Activated CD4-positive, alpha-beta T cell treated with anti-CD3 and anti-CD28 coated beads for 36 hours (primary cell): ENCODE measurements around the gene AAMDC. TPM values are rescaled to one million over a fixed set of nuclear protein-coding genes. Genes with fewer than 3 reads are reported as not detected.

Experiments
- ATAC-seq: fragments of 200-7000 bp; cut with Tn5 transposase; one replicate; pipeline ENCODE4 v1.10.0; 2021; ENCODE audit warnings: mild to moderate bottlenecking, moderate library complexity
- CTCF ChIA-PET: fragments of 350-600 bp; sonication (Branson Sonifier 250); formaldehyde crosslinking; loops from one replicate; lab custom pipeline; 2021; ENCODE audit warnings: antibody characterized with exemption; lab: Charles Lee
- POLR2A ChIA-PET: fragments of 350-600 bp; sonication (Branson Sonifier 250); formaldehyde crosslinking; loops from one replicate; lab custom pipeline; 2021; ENCODE audit warnings: antibody characterized with exemption, inconsistent platforms; lab: Charles Lee
- DNase-seq: peaks from one replicate; pipeline ENCODE4 v3.0.0-alpha.2; 2020
- H3K27ac Mint-ChIP-seq: one replicate; pipeline ENCODE4 v1.8.0; 2021; ENCODE audit warnings: mixed read lengths
- H3K27me3 Mint-ChIP-seq: one replicate; pipeline ENCODE4 v1.8.0; 2021; ENCODE audit warnings: mixed read lengths
- H3K36me3 Mint-ChIP-seq: one replicate; pipeline ENCODE4 v1.8.0; 2021; ENCODE audit warnings: low read depth, mixed read lengths
- H3K4me1 Mint-ChIP-seq: one replicate; pipeline ENCODE4 v1.8.0; 2021; ENCODE audit warnings: mixed read lengths
- H3K4me3 Mint-ChIP-seq: one replicate; pipeline ENCODE4 v1.8.0; 2021; ENCODE audit warnings: mild to moderate bottlenecking, moderate library complexity, mixed read lengths
- H3K9me3 Mint-ChIP-seq: one replicate; pipeline ENCODE4 v1.8.0; 2021; ENCODE audit warnings: low read depth, mixed read lengths
- intact Hi-C, 2 experiments: fragments of 100-400 bp; cut with DNase I in 1 of 2; cut with micrococcal nuclease in 1 of 2; formaldehyde crosslinking; loops; one replicate each; pipeline versions ENCODE4 v1.14.2 to v1.15.1; 2022 to 2024; cut with DNase I, micrococcal nuclease
- total RNA-seq, 2 experiments: library from RNA; stranded (reverse); gene quantifications; one replicate each; pipeline ENCODE4 v1.2.3, GENCODE V29; 2021

AAMDC gene
- total RNA-seq, result 1 to 10 TPM; 4.8 to 5.3 TPM

- POLR2A ChIA-PET, result interaction anchor here (2.5 kb wide), 1 partner anchor 174 kb away, joined by 8 read pairs; the partner anchor contains the start of gene INTS4
- H3K27me3 Mint-ChIP-seq, result no peaks in the 10 kb centered on the region
- H3K9me3 Mint-ChIP-seq, result no peaks in the 10 kb centered on the region
- H3K27ac Mint-ChIP-seq, result peak within 1 kb of the TSS; percentile 98
- intact Hi-C loops, result loop anchor here (1.0 to 5.0 kb wide), 9 partner anchors 174 to 1440 kb away; partner anchors contain the start of genes ALG8 (in 2 of the 2), INTS4 (in 2 of the 2), CLNS1A (in 1 of the 2) and GAB2 (in 1 of the 2)
- CTCF ChIA-PET, result interaction anchor here (1.0 kb wide), 1 partner anchor 174 kb away, joined by 4 read pairs; the partner anchor contains the start of gene INTS4
- peaks cover 2% of the 10 kb centered on the region for H3K36me3 Mint-ChIP-seq
- DNase-seq (peak; percentile 99), ATAC-seq (peak; percentile 88)
- H3K4me1 Mint-ChIP-seq, result peaks cover 35% of the 10 kb centered on the region
- peak within 1 kb of the TSS; percentile 97 for H3K4me3 Mint-ChIP-seq
Observed at GRCh38 chr11:77820565-77821348, at the start of gene AAMDC, which contains the start of gene RSF1. TSS of gene AAMDC (plus strand) at chr11:77821144. CDS start at chr11:77842497, 21,353 bp downstream. TSS of gene RSF1 (minus strand) at chr11:77820722. CDS start at chr11:77820714, 8 bp downstream.

- no peaks in the 10 kb centered on the region for H3K9me3 Mint-ChIP-seq
- H3K4me3 Mint-ChIP-seq, result no peak overlapping the region
- DNase-seq (no peak), ATAC-seq (no peak)
- no peak overlapping the region for H3K27ac Mint-ChIP-seq
- intact Hi-C loops, result loop anchor here (1.0 kb wide), 2 partner anchors 224 to 270 kb away; no protein-coding TSS in a partner anchor
- H3K27me3 Mint-ChIP-seq, result no peaks in the 10 kb centered on the region
- peaks cover 3% of the 10 kb centered on the region for H3K36me3 Mint-ChIP-seq
- H3K4me1 Mint-ChIP-seq, result peaks cover 56% of the 10 kb centered on the region
- CTCF ChIA-PET, result interaction anchor here (0.6 to 1.1 kb wide), 10 partner anchors 29 to 369 kb away, joined by 3 to 6 read pairs (median 3); no protein-coding TSS in a partner anchor
- POLR2A ChIA-PET, result interaction anchor here (1.6 kb wide), 1 partner anchor 219 kb away, joined by 3 read pairs; the partner anchor contains the start of gene INTS4
Observed at GRCh38 chr11:77775936-77776335, 45.0 kb upstream of the AAMDC start.

- ATAC-seq (peak; percentile 39), DNase-seq (no peak)
- no peaks in the 10 kb centered on the region for H3K27me3 Mint-ChIP-seq
- ChIA-PET CTCF (interaction anchor here (0.6 to 1.1 kb wide), 8 partner anchors 29 to 368 kb away, joined by 3 to 6 read pairs (median 3); no protein-coding TSS in a partner anchor), POLR2A (interaction anchor here (1.6 kb wide), 1 partner anchor 218 kb away, joined by 3 read pairs; the partner anchor contains the start of gene INTS4)
- peaks cover 51% of the 10 kb centered on the region for H3K4me1 Mint-ChIP-seq
- H3K9me3 Mint-ChIP-seq, result no peaks in the 10 kb centered on the region
- no peak overlapping the region for H3K27ac Mint-ChIP-seq
- H3K4me3 Mint-ChIP-seq, result no peak overlapping the region
- peaks cover 3% of the 10 kb centered on the region for H3K36me3 Mint-ChIP-seq
- intact Hi-C loops, result loop anchor here (1.0 kb wide), 2 partner anchors 224 to 270 kb away; no protein-coding TSS in a partner anchor
Observed at GRCh38 chr11:77776455-77776854, 44.5 kb upstream of the AAMDC start.

- no peak overlapping the region for H3K4me3 Mint-ChIP-seq
- CTCF ChIA-PET, result no interaction called here
- POLR2A ChIA-PET, result no interaction called here
- peaks cover 3% of the 10 kb centered on the region for H3K36me3 Mint-ChIP-seq
- H3K27ac Mint-ChIP-seq, result no peak overlapping the region
- ATAC-seq, result no peak
- no peaks in the 10 kb centered on the region for H3K9me3 Mint-ChIP-seq
- intact Hi-C loops, result no loop called here
- H3K27me3 Mint-ChIP-seq, result no peaks in the 10 kb centered on the region
- no peak for DNase-seq
- H3K4me1 Mint-ChIP-seq, result peaks cover 35% of the 10 kb centered on the region
Observed at GRCh38 chr11:77778118-77778517, 42.8 kb upstream of the AAMDC start.

- no peak for DNase-seq
- CTCF ChIA-PET, result no interaction called here
Observed at GRCh38 chr11:77778549-77778948, 42.4 kb upstream of the AAMDC start.

GRCh38 chr11:77779935-77780334 is 41.0 kb upstream of the AAMDC start:
- ChIA-PET POLR2A (no interaction called here), CTCF (interaction anchor here (0.5 kb wide), 1 partner anchor 236 kb away, joined by 3 read pairs; no protein-coding TSS in a partner anchor)
- Mint-ChIP-seq H3K27me3 (no peaks in the 10 kb centered on the region), H3K4me1 (peaks cover 30% of the 10 kb centered on the region), H3K27ac (no peak overlapping the region), H3K9me3 (no peaks in the 10 kb centered on the region), H3K36me3 (no peaks in the 10 kb centered on the region), H3K4me3 (no peak overlapping the region)
- DNase-seq (no peak), ATAC-seq (no peak)
- intact Hi-C loops, result no loop called here

More at GRCh38 chr11:77778549-77778948, 42.4 kb upstream of the AAMDC start:
- intact Hi-C loops, result no loop called here
- Mint-ChIP-seq H3K27me3 (no peaks in the 10 kb centered on the region), H3K4me3 (no peak overlapping the region), H3K4me1 (peaks cover 33% of the 10 kb centered on the region), H3K27ac (peak overlapping the region; percentile 34), H3K36me3 (peaks cover 3% of the 10 kb centered on the region), H3K9me3 (no peaks in the 10 kb centered on the region)
- POLR2A ChIA-PET, result interaction anchor here (0.6 to 0.7 kb wide), 2 partner anchors 11 to 17 kb away, joined by 4 to 8 read pairs; no protein-coding TSS in a partner anchor
- no peak for ATAC-seq

GRCh38 chr11:77783025-77783424 is 37.9 kb upstream of the AAMDC start:
- H3K4me3 Mint-ChIP-seq, result no peak overlapping the region
- peaks cover 27% of the 10 kb centered on the region for H3K4me1 Mint-ChIP-seq
- no peak for ATAC-seq
- intact Hi-C loops, result no loop called here
- POLR2A ChIA-PET, result no interaction called here
- H3K27ac Mint-ChIP-seq, result no peak overlapping the region
- H3K27me3 Mint-ChIP-seq, result no peaks in the 10 kb centered on the region
- CTCF ChIA-PET, result interaction anchor here (1.2 kb wide), 1 partner anchor 23 kb away, joined by 4 read pairs; no protein-coding TSS in a partner anchor
- no peaks in the 10 kb centered on the region for H3K9me3 Mint-ChIP-seq
- no peaks in the 10 kb centered on the region for H3K36me3 Mint-ChIP-seq
- DNase-seq, result no peak

- Mint-ChIP-seq H3K36me3 (no peaks in the 10 kb centered on the region), H3K4me1 (peaks cover 34% of the 10 kb centered on the region), H3K9me3 (no peaks in the 10 kb centered on the region), H3K4me3 (no peak overlapping the region), H3K27ac (no peak overlapping the region), H3K27me3 (no peaks in the 10 kb centered on the region)
- ChIA-PET CTCF (no interaction called here), POLR2A (no interaction called here)
- no peak for DNase-seq
- intact Hi-C loops, result no loop called here
- no peak for ATAC-seq
Observed at GRCh38 chr11:77784572-77784971, 36.4 kb upstream of the AAMDC start.

- peak overlapping the region; percentile 40 for H3K27ac Mint-ChIP-seq
- ChIA-PET POLR2A (interaction anchor here (0.5 to 1.1 kb wide), 3 partner anchors 10 to 1923 kb away, joined by 3 to 4 read pairs (median 4); no protein-coding TSS in a partner anchor), CTCF (no interaction called here)
- no peak for DNase-seq
- peaks cover 7% of the 10 kb centered on the region for H3K9me3 Mint-ChIP-seq
- intact Hi-C loops, result no loop called here
- H3K4me3 Mint-ChIP-seq, result no peak overlapping the region
- ATAC-seq, result no peak
- no peaks in the 10 kb centered on the region for H3K27me3 Mint-ChIP-seq
- H3K4me1 Mint-ChIP-seq, result peaks cover 61% of the 10 kb centered on the region
- H3K36me3 Mint-ChIP-seq, result peaks cover 39% of the 10 kb centered on the region
Observed at GRCh38 chr11:77789061-77789730, 31.7 kb upstream of the AAMDC start.

GRCh38 chr11:77789731-77790476 is 31.0 kb upstream of the AAMDC start:
- Mint-ChIP-seq H3K27me3 (no peaks in the 10 kb centered on the region), H3K9me3 (peaks cover 7% of the 10 kb centered on the region), H3K36me3 (peaks cover 39% of the 10 kb centered on the region), H3K4me3 (no peak overlapping the region), H3K4me1 (peaks cover 68% of the 10 kb centered on the region), H3K27ac (peak overlapping the region; percentile 10)
- no peak for ATAC-seq
- intact Hi-C loops, result no loop called here
- POLR2A ChIA-PET, result interaction anchor here (0.5 kb wide), 1 partner anchor 11 kb away, joined by 4 read pairs; no protein-coding TSS in a partner anchor
- CTCF ChIA-PET, result no interaction called here
- DNase-seq, result no peak
